ENCODE data around the gene CELF2. TPM values are rescaled to one million over a fixed set of nuclear protein-coding genes. Genes with fewer than 3 reads are reported as not detected.

Gene CELF2
- total RNA-seq: 84.2 TPM

DNA sequence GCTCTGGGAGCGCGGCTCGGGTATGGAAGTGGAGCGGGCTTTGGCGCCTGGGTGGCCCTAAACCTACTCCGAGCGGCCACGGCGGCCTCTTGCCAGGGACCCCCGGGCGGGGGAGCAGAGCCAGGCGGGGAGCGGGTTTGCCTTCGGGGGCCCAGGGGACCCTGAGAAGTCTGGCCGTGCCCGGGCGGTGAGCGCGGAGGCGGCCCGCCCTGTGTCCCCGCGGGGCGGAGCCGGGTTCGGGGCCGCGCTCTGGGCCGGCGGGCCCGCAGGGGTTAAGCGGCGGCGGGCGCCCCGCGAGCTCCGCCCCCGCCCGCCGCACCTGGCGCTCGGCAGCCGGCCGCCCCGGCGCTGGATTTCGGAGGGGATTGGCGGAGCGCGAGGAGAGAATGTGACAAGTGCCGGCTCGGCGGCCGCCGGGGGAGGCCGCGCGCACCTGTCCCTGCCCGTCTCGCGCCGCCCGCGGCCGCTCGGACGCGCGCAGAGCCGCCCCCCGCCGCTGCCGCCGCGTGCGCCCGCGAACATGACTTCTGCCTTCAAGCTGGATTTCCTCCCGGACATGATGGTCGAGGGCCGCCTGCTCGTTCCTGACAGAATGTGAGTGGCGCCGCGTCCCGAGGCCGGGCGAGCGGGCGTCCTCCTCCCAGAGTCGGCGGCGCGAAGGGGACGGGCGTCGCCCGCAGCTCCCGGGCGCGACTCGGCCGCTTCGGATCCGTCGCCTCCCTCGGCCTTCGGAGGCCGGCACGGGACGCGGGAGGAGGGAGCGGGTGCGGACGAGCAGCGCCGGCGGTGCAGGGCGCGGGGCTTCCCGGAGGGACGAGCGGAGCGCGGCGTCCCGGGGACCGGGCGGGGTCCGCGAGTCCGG lies at the start of gene CELF2:
Gene CELF2 (plus strand): TSS at position 303 of the 862 bp plus-strand sequence. CDS start 218 bp downstream, at position 521.

Measured in camera-type eye (tissue), 1 donor.